Gastroesophageal sphincter (tissue), 3 donors: ENCODE measurements around the gene UFSP1.
"Not testable (repeated sequence)": the region's sequence is repeated elsewhere in the genome, so short reads cannot be mapped to it uniquely, and the experiment has no call there.

Source experiments
- CTCF ChIP-seq, 4 experiments: fragments of 200-600 bp in 2 of 4; fragments of 450-650 bp in 2 of 4; sonication (generic) in 1 of 4; IDR thresholded peaks; one replicate each; pipeline ENCODE4 v1.5.1; 2017 to 2019; ENCODE audit warnings: antibody characterized with exemption in 4 of 4, mild to moderate bottlenecking in 2 of 4, moderate library complexity in 2 of 4
- EP300 ChIP-seq: sonication (generic); formaldehyde crosslinking; IDR thresholded peaks from one replicate; pipeline ENCODE4 v1.6.1; 2017; ENCODE audit warnings: antibody characterized with exemption, mild to moderate bottlenecking
- POLR2A ChIP-seq, 2 donors: fragments of 450-650 bp; IDR thresholded peaks; one replicate each; pipeline ENCODE4 v1.6.1; 2017; ENCODE audit warnings: antibody characterized with exemption in 2 of 2, mild to moderate bottlenecking in 2 of 2, moderate library complexity in 1 of 2

- not testable (repeated sequence) for TF ChIP-seq CTCF (IDR thresholded peaks at IDR 0.05); POLR2A (IDR thresholded peaks at IDR 0.05); EP300
Observed at GRCh38 chr7:100923616-100924015, 34.1 kb upstream of the UFSP1 start.
